GM12878 (cell line): ENCODE results near the gene MALRD1. TPM values are rescaled to one million over a fixed set of nuclear protein-coding genes. Genes with fewer than 3 reads are reported as not detected.

Experiments used
- ATAC-seq: fragments of 200-7000 bp; cut with Tn5 transposase; 3 replicates; pipeline ENCODE4 v1.9.1; 2020; ENCODE audit warnings: mild to moderate bottlenecking, moderate library complexity
- BruUV-seq: library from RNA; stranded (reverse); fragments of 400-500 nt; replicated peaks from 2 replicates; lab custom pipeline; 2021; lab: Mats Ljungman, UMichigan
- CTCF ChIA-PET: fragments of 300-600 bp; sonication (Branson Sonifier 250); formaldehyde crosslinking; extraction: SDS; loops from one replicate; lab custom pipeline; 2021; ENCODE audit warnings: inconsistent platforms; lab: Yijun Ruan, JAX
- POLR2A ChIA-PET: fragments of 350-600 bp; formaldehyde crosslinking; extraction: SDS; loops from one replicate; lab custom pipeline; 2021; ENCODE audit warnings: inconsistent platforms; lab: Charles Lee
- RAD21 ChIA-PET: fragments of 300-600 bp; sonication (Branson Sonifier 250); formaldehyde crosslinking; loops from one replicate; lab custom pipeline; 2023; ENCODE audit warnings: antibody characterized with exemption; ENCODE audit not compliant: unreplicated experiment; lab: Charles Lee
- SMC1A ChIA-PET: fragments of 300-600 bp; sonication (Branson Sonifier 250); formaldehyde crosslinking; loops from one replicate; lab custom pipeline; 2023; ENCODE audit not compliant: unreplicated experiment, uncharacterized antibody; lab: Charles Lee
- DNase-seq: peaks from one replicate; pipeline ENCODE4 v3.0.0-alpha.2; 2011; ENCODE audit warnings: low read depth, low spot score
- FAIRE-seq: peaks from 3 replicates; lab custom pipeline; 2011; peaks lifted over from hg19 to GRCh38; lab: Jason Lieb, UNC
- H2AFZ ChIP-seq: 2 replicates; pipeline ENCODE4 v1.6.0; 2011; ENCODE audit warnings: low read depth, low read length, control low read depth; ENCODE audit not compliant: control insufficient read depth
- H3K27ac ChIP-seq: 2 replicates; pipeline ENCODE4 v1.5.1; 2011; ENCODE audit warnings: control low read depth; ENCODE audit not compliant: control insufficient read depth, insufficient read depth
- H3K27me3 ChIP-seq, 2 experiments: replicated peaks in 1 of 2; 2 replicates each; pipeline versions ENCODE4 v1.6.0 to v1.6.1; 2011; ENCODE audit warnings: low read length in 1 of 2; ENCODE audit not compliant: control insufficient read depth in 2 of 2, insufficient read depth in 2 of 2
- H3K36me3 ChIP-seq, 2 experiments: 2 replicates each; pipeline ENCODE4 v1.5.1; 2011; ENCODE audit warnings: low read length in 1 of 2; ENCODE audit not compliant: control insufficient read depth in 2 of 2, insufficient read depth in 2 of 2
- H3K4me1 ChIP-seq: 2 replicates; pipeline ENCODE4 v1.6.1; 2011; ENCODE audit warnings: mild to moderate bottlenecking, low read length, moderate library complexity, mixed read lengths; ENCODE audit not compliant: control insufficient read depth, insufficient read depth
- H3K4me2 ChIP-seq: 2 replicates; pipeline ENCODE4 v1.6.0; 2011; ENCODE audit warnings: control low read depth; ENCODE audit not compliant: control insufficient read depth, insufficient read depth
- H3K4me3 ChIP-seq: fragments of 200-600 bp; sonication (generic); 2 replicates; pipeline ENCODE4 v1.5.1; 2016
- H3K79me2 ChIP-seq: 2 replicates; pipeline ENCODE4 v1.6.0; 2011; ENCODE audit warnings: low read length; ENCODE audit not compliant: control insufficient read depth, insufficient read depth
- H3K9ac ChIP-seq: 2 replicates; pipeline ENCODE4 v1.8.0; 2011; ENCODE audit warnings: low read length, control low read depth, mixed read lengths; ENCODE audit not compliant: control insufficient read depth, insufficient read depth
- H3K9me3 ChIP-seq: replicated peaks from 3 replicates; pipeline ENCODE4 v1.5.1; 2011; ENCODE audit warnings: mild to moderate bottlenecking, low read length; ENCODE audit not compliant: control insufficient read depth, insufficient read depth
- H4K20me1 ChIP-seq: 2 replicates; pipeline ENCODE4 v1.6.0; 2011; ENCODE audit not compliant: control insufficient read depth, insufficient read depth
- BCLAF1 ChIP-seq: fragments of 450-650 bp; IDR thresholded peaks from 2 replicates; pipeline ENCODE4 v1.6.1; 2017; ENCODE audit warnings: antibody characterized with exemption, mild to moderate bottlenecking, moderate library complexity
- E4F1 ChIP-seq: fragments of 450-650 bp; IDR thresholded peaks from 2 replicates; pipeline ENCODE4 v1.6.1; 2018; ENCODE audit warnings: borderline replicate concordance, mild to moderate bottlenecking; ENCODE audit not compliant: partially characterized antibody
- KDM1A ChIP-seq: fragments of 200-600 bp; sonication (generic); IDR thresholded peaks from 2 replicates; pipeline ENCODE4 v1.6.1; 2016; ENCODE audit warnings: borderline replicate concordance
- MEF2A ChIP-seq: IDR thresholded peaks from 2 replicates; pipeline ENCODE4 v1.6.1; 2011; ENCODE audit warnings: low read depth, mild to moderate bottlenecking, low read length, moderate library complexity; ENCODE audit not compliant: insufficient read depth
- PAX8 ChIP-seq: fragments of 450-650 bp; IDR thresholded peaks from 2 replicates; pipeline ENCODE4 v1.6.1; 2017; ENCODE audit warnings: mild to moderate bottlenecking, moderate library complexity
- RUNX3 ChIP-seq: IDR thresholded peaks from 2 replicates; pipeline ENCODE4 v1.6.1; 2012; ENCODE audit warnings: low read length, inconsistent platforms
- USF1 ChIP-seq: IDR thresholded peaks from 2 replicates; pipeline ENCODE4 v1.6.1; 2011; ENCODE audit warnings: borderline replicate concordance, low read depth, mild to moderate bottlenecking, moderate library complexity, mixed read lengths, low read length; ENCODE audit not compliant: insufficient read depth; ENCODE audit errors: extremely low read length
- ZBTB4 ChIP-seq: fragments of 450-650 bp; formaldehyde crosslinking; IDR thresholded peaks from 2 replicates; pipeline ENCODE4 v1.4.0; 2022; ENCODE audit warnings: mild to moderate bottlenecking, moderate library complexity
- ZNF592 ChIP-seq: fragments of 450-650 bp; IDR thresholded peaks from 2 replicates; pipeline ENCODE4 v1.6.1; 2017; ENCODE audit warnings: mild to moderate bottlenecking, moderate library complexity
- WGBS: methylation state at CpG from one replicate; pipeline ENCODE4 v1.1.6; 2016; ENCODE audit warnings: low lambda C conversion rate; ENCODE audit not compliant: insufficient replicate concordance, insufficient coverage; ENCODE audit errors: missing lambda C conversion rate; 5-methylcytosine and 5-hydroxymethylcytosine counted together
- in situ Hi-C: fragments of 300-500 bp; cut with MboI; formaldehyde crosslinking; loops from 9 replicates; pipeline ENCODE4 v1.14.3; 2018; ENCODE audit warnings: mixed read lengths
- intact Hi-C: fragments of 100-400 bp; cut with micrococcal nuclease; formaldehyde crosslinking; loops from one replicate; pipeline ENCODE4 v1.14.2; 2022; ENCODE audit not compliant: unreplicated experiment
- polyA plus RNA-seq, 11 experiments: library from polyadenylated mRNA; depleted of rRNA in 4 of 11; unstranded in 6 of 11; stranded (reverse) in 5 of 11; fragments of >200 nt; fragmentation: Nextera tagmentation in 4 of 11; fragmentation: Illumina TruSeq in 1 of 11; extraction: Ambion mirVana in 4 of 11; extraction: Trizol in 1 of 11; gene quantifications; 1 replicate in 1 of 11; 2 replicates in 10 of 11; pipeline versions ENCODE4 v1.2.1 to v1.2.3, GENCODE V29; 2011 to 2016; ENCODE audit warnings: inconsistent platforms in 2 of 11, missing spikeins in 2 of 11, low read depth in 1 of 11
- total RNA-seq, 4 experiments: library from RNA; depleted of rRNA in 3 of 4; stranded (reverse); fragments of >200 nt in 3 of 4; fragmentation: Illumina TruSeq in 1 of 4; extraction: Trizol in 1 of 4; gene quantifications; 2 replicates each; pipeline versions ENCODE4 v1.2.1 to v1.2.3, GENCODE V29; 2013 to 2021

The MALRD1 gene
- total and polyA plus RNA-seq, 10 of the 15 experiments (the other 5 are each of a cell fraction or from before 2014, with no cell fraction given): 0.12 to 6.6 (median 0.26) TPM; not detected in 2

GRCh38 chr10:19058046-19058445 lies 9.4 kb downstream of the MALRD1 start:
- ChIA-PET RAD21 (interaction anchor here (0.7 kb wide), 1 partner anchor 9 kb away, joined by 3 read pairs; the partner anchor contains the start of gene MALRD1), SMC1A (no interaction called here), POLR2A (no interaction called here), CTCF (no interaction called here)
- Histone ChIP-seq H3K79me2 (no peaks in the 10 kb centered on the region), H3K4me3 (no peak overlapping the region), H3K27me3 (no peaks in the 10 kb centered on the region), H3K9me3 (no peaks in the 10 kb centered on the region), H2AFZ (no peak overlapping the region), H3K27ac (no peak overlapping the region), H3K9ac (no peak overlapping the region), H3K4me1 (no peaks in the 10 kb centered on the region), H3K36me3 (no peaks in the 10 kb centered on the region), H3K4me2 (no peak overlapping the region), H4K20me1 (no peaks in the 10 kb centered on the region)
- intact Hi-C loops (no loop called here), in situ Hi-C loops (no loop called here)
- no TSS peak for BruUV-seq
- WGBS: 2% methylated on average over 4 of the region's 4 CpGs
- DNase-seq (no peak), ATAC-seq (no peak), FAIRE-seq (no peak)
- TF ChIP-seq MEF2A: no peak
- TF ChIP-seq BCLAF1: no peak
- no peak for TF ChIP-seq USF1
- TF ChIP-seq E4F1: no peak
- no peak for TF ChIP-seq ZBTB4 (CRISPR knock-in tag)
- no peak for TF ChIP-seq KDM1A
- no peak for TF ChIP-seq RUNX3
- TF ChIP-seq PAX8: no peak
- TF ChIP-seq ZNF592: no peak
